SK-N-SH (cell line): ENCODE measurements around the gene ZNF17. TPM values are rescaled to one million over a fixed set of nuclear protein-coding genes. Genes with fewer than 3 reads are reported as not detected.
A peak's percentile ranks its signal among the peaks of the same experiment; 100 is the strongest.

ENCODE experiments used
- CTCF ChIA-PET: fragments of 300-600, 350-600 bp; formaldehyde crosslinking; extraction: SDS; loops from one replicate; lab custom pipeline; 2021; lab: Yijun Ruan, JAX
- POLR2A ChIA-PET: fragments of 350-600 bp; sonication (Branson Sonifier 250); formaldehyde crosslinking; extraction: SDS; loops from one replicate; lab custom pipeline; 2020; ENCODE audit warnings: antibody characterized with exemption, inconsistent platforms; lab: Yijun Ruan, JAX
- DNase-seq: peaks from one replicate; pipeline ENCODE4 v3.0.0; 2012
- H2AFZ ChIP-seq: fragments of 200-600 bp; sonication (generic); 2 replicates; pipeline ENCODE4 v1.8.1; 2016; ENCODE audit warnings: antibody characterized with exemption, mild to moderate bottlenecking, low read depth
- H3F3A ChIP-seq: fragments of 200-600 bp; sonication (generic); replicated peaks from 2 replicates; pipeline ENCODE3; 2016; ENCODE audit warnings: antibody characterized with exemption, mild to moderate bottlenecking; ENCODE audit not compliant: insufficient read depth
- H3K27ac ChIP-seq, 2 experiments: fragments of 200-500 bp in 1 of 2; fragments of 200-600 bp in 1 of 2; sonication (Bioruptor generic) in 1 of 2; sonication (generic), shearing (Covaris generic) in 1 of 2; 2 replicates each; pipeline versions ENCODE4 v1.5.1 to v1.6.1; 2014 to 2016; ENCODE audit warnings: low read depth in 2 of 2, inconsistent platforms in 1 of 2, low read length in 1 of 2, mild to moderate bottlenecking in 1 of 2, mixed read lengths in 1 of 2
- H3K27me3 ChIP-seq: fragments of 200-600 bp; sonication (generic), shearing (Covaris generic); 2 replicates; pipeline ENCODE4 v1.6.1; 2016; ENCODE audit warnings: mixed run types; ENCODE audit not compliant: insufficient read depth
- H3K36me3 ChIP-seq, 2 experiments: fragments of 200-500 bp in 1 of 2; fragments of 200-600 bp in 1 of 2; sonication (Bioruptor generic) in 1 of 2; sonication (generic) in 1 of 2; replicated peaks in 1 of 2; 2 replicates each; pipeline versions ENCODE3 to v1.5.1; 2014 to 2016; ENCODE audit warnings: low read length in 1 of 2, mild to moderate bottlenecking in 1 of 2; ENCODE audit not compliant: insufficient read depth in 2 of 2, control insufficient read depth in 1 of 2
- H3K4me1 ChIP-seq, 2 experiments: fragments of 200-500 bp in 1 of 2; fragments of 200-600 bp in 1 of 2; sonication (Bioruptor generic) in 1 of 2; sonication (generic), shearing (Covaris generic) in 1 of 2; 2 replicates each; pipeline versions ENCODE4 v1.5.1 to v1.6.1; 2014 to 2016; ENCODE audit warnings: low read depth in 1 of 2, low read length in 1 of 2, mixed run types in 1 of 2; ENCODE audit not compliant: insufficient read depth in 2 of 2, control insufficient read depth in 1 of 2
- H3K4me2 ChIP-seq: fragments of 200-600 bp; sonication (generic), shearing (Covaris generic); 2 replicates; pipeline ENCODE4 v1.6.1; 2017; ENCODE audit warnings: mixed run types
- H3K4me3 ChIP-seq, 2 experiments: fragments of 200-500 bp in 1 of 2; fragments of 200-600 bp in 1 of 2; sonication (Bioruptor generic) in 1 of 2; sonication (generic), shearing (Covaris generic) in 1 of 2; 2 replicates each; pipeline versions ENCODE4 v1.5.1 to v1.8.1; 2014 to 2016; ENCODE audit warnings: low read depth in 2 of 2, inconsistent platforms in 1 of 2, low read length in 1 of 2, mild to moderate bottlenecking in 1 of 2, mixed read lengths in 1 of 2, moderate library complexity in 1 of 2
- H3K79me2 ChIP-seq: fragments of 200-600 bp; sonication (generic); 2 replicates; pipeline ENCODE4 v1.8.1; 2017; ENCODE audit warnings: mild to moderate bottlenecking; ENCODE audit not compliant: insufficient read depth
- H3K9ac ChIP-seq: fragments of 200-600 bp; sonication (generic); 2 replicates; pipeline ENCODE4 v1.6.1; 2017; ENCODE audit warnings: mixed run types
- H3K9me2 ChIP-seq: fragments of 200-600 bp; sonication (generic); 2 replicates; pipeline ENCODE4 v1.6.1; 2017; ENCODE audit warnings: mixed run types
- H3K9me3 ChIP-seq: fragments of 200-600 bp; sonication (generic); 2 replicates; pipeline ENCODE4 v1.6.1; 2017; ENCODE audit warnings: mixed run types, mild to moderate bottlenecking, moderate library complexity
- H4K20me1 ChIP-seq: fragments of 200-600 bp; sonication (generic); 2 replicates; pipeline ENCODE4 v1.6.1; 2017; ENCODE audit warnings: mild to moderate bottlenecking, mixed run types; ENCODE audit not compliant: insufficient read depth
- CHD2 ChIP-seq: fragments of 150-350 bp; IDR thresholded peaks from 2 replicates; pipeline ENCODE4 v1.6.1; 2018; ENCODE audit warnings: low read length; ENCODE audit not compliant: partially characterized antibody
- EP300 ChIP-seq, 2 experiments: IDR thresholded peaks; 2 replicates each; pipeline versions ENCODE4 v1.4.0 to v1.6.1; 2012; ENCODE audit warnings: borderline replicate concordance in 1 of 2, low read depth in 1 of 2, low read length in 1 of 2
- FOSL2 ChIP-seq: IDR thresholded peaks from 2 replicates; pipeline ENCODE4 v1.4.0; 2012; ENCODE audit warnings: low read depth, mild to moderate bottlenecking, moderate library complexity, borderline replicate concordance
- FOXJ3 ChIP-seq: sonication (generic); formaldehyde crosslinking; IDR thresholded peaks from 2 replicates; pipeline ENCODE4 v1.5.1; 2020; ENCODE audit warnings: mild to moderate bottlenecking, missing genetic modification reagents
- FOXM1 ChIP-seq: IDR thresholded peaks from 2 replicates; pipeline ENCODE4 v1.4.0; 2012; ENCODE audit warnings: low read depth, mild to moderate bottlenecking
- MEF2A ChIP-seq: IDR thresholded peaks from 2 replicates; pipeline ENCODE4 v1.4.0; 2012; ENCODE audit warnings: low read depth, borderline replicate concordance
- MXI1 ChIP-seq: IDR thresholded peaks from 2 replicates; pipeline ENCODE4 v1.6.1; 2012; ENCODE audit warnings: mild to moderate bottlenecking, low read depth, low read length, improper control_type of control experiment
- NFIC ChIP-seq: IDR thresholded peaks from 2 replicates; pipeline ENCODE4 v1.4.0; 2012; ENCODE audit warnings: borderline replicate concordance
- NRF1 ChIP-seq: IDR thresholded peaks from 2 replicates; pipeline ENCODE4 v1.6.1; 2012; ENCODE audit warnings: low read depth, mild to moderate bottlenecking, low read length
- POLR2AphosphoS5 ChIP-seq: IDR thresholded peaks from 2 replicates; pipeline ENCODE4 v1.6.1; 2012; ENCODE audit warnings: low read depth, low read length
- RXRA ChIP-seq: IDR thresholded peaks from 2 replicates; pipeline ENCODE4 v1.4.0; 2012; ENCODE audit warnings: low read depth, mild to moderate bottlenecking, borderline replicate concordance
- SIN3A ChIP-seq: IDR thresholded peaks from 2 replicates; pipeline ENCODE4 v1.6.1; 2012; ENCODE audit warnings: low read depth, mild to moderate bottlenecking, low read length, moderate library complexity, borderline replicate concordance
- TEAD4 ChIP-seq: IDR thresholded peaks from 2 replicates; pipeline ENCODE4 v1.4.0; 2012; ENCODE audit warnings: mild to moderate bottlenecking, borderline replicate concordance; ENCODE audit not compliant: insufficient read depth
- WGBS: methylation state at CpG from one replicate; pipeline ENCODE4 v1.1.6; 2017; ENCODE audit warnings: low lambda C conversion rate; 5-methylcytosine and 5-hydroxymethylcytosine counted together
- polyA plus RNA-seq, 3 experiments: library from polyadenylated mRNA; depleted of rRNA; stranded (reverse); fragments of >200 nt; gene quantifications; 2 replicates each; pipeline ENCODE4 v1.2.3, GENCODE V29; 2012
- TF ChIP-seq, protein P1 (sequence below): fragments of 150-350 bp; IDR thresholded peaks from 2 replicates; pipeline ENCODE4 v1.6.1; 2017; ENCODE audit warnings: antibody characterized with exemption, low read length, low read depth, borderline replicate concordance
- TF ChIP-seq, protein P2 (sequence below): fragments of 150-350 bp; IDR thresholded peaks from 2 replicates; pipeline ENCODE4 v1.6.1; 2016; ENCODE audit warnings: mild to moderate bottlenecking, low read depth, low read length
- TF ChIP-seq, protein P3 (sequence below): IDR thresholded peaks from 2 replicates; pipeline ENCODE4 v1.4.0; 2012; ENCODE audit warnings: low read depth
- TF ChIP-seq, protein P4 (sequence below): IDR thresholded peaks from 2 replicates; pipeline ENCODE4 v1.4.0; 2012; ENCODE audit warnings: low read depth, borderline replicate concordance

Gene ZNF17
- polyA plus RNA-seq, 1 of the 3 experiments (the other 2 are of a cell fraction) = 3.9 TPM

DNA sequence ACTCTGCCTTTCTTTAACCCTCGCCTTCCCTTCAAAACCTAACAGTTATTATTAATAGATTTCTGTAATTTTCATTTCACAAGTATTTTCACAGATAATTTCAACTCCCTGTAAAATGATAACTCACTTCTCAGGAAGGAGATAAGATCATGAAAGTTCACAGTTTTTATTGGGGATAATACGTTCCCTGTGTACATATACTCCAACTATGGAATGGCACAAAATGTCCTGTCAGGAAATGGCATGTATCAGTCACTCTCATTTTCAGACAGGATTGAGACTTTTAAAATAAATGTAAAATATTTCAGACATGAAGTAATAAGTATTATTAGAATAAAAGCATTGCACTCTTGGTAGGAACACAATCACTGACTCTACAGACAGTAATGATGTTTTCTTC lies 48.5 kb upstream of the ZNF17 start:
- Histone ChIP-seq H3K9me3 (no peaks in the 10 kb centered on the region), H3K4me3 (peak overlapping the region; percentile 60 to 63; a peak in 2 of 4 replicates), H3K27ac (peak overlapping the region; percentile 63 to 90; a peak in 3 of 4 replicates), H3K4me1 (peaks cover 0 to 6% of the 10 kb centered on the region in 2 experiments; a peak in 2 of 4 replicates), H2AFZ (peak overlapping the region; percentile 95), H3K4me2 (peak overlapping the region; percentile 84), H3K79me2 (peaks cover 34% of the 10 kb centered on the region), H3K9me2 (no peaks in the 10 kb centered on the region), H4K20me1 (no peaks in the 10 kb centered on the region), H3K27me3 (no peaks in the 10 kb centered on the region), H3F3A (peaks cover 11% of the 10 kb centered on the region), H3K9ac (peak overlapping the region; percentile 51), H3K36me3 (peaks cover 22 to 25% of the 10 kb centered on the region in 2 experiments)
- no peak for TF ChIP-seq NRF1
- no peak for TF ChIP-seq FOXJ3
- TF ChIP-seq, protein P1, sequence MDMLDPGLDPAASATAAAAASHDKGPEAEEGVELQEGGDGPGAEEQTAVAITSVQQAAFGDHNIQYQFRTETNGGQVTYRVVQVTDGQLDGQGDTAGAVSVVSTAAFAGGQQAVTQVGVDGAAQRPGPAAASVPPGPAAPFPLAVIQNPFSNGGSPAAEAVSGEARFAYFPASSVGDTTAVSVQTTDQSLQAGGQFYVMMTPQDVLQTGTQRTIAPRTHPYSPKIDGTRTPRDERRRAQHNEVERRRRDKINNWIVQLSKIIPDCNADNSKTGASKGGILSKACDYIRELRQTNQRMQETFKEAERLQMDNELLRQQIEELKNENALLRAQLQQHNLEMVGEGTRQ = no peak
- TF ChIP-seq SIN3A = no peak
- TF ChIP-seq MXI1 = no peak
- no peak for TF ChIP-seq RXRA
- TF ChIP-seq, protein P2, sequence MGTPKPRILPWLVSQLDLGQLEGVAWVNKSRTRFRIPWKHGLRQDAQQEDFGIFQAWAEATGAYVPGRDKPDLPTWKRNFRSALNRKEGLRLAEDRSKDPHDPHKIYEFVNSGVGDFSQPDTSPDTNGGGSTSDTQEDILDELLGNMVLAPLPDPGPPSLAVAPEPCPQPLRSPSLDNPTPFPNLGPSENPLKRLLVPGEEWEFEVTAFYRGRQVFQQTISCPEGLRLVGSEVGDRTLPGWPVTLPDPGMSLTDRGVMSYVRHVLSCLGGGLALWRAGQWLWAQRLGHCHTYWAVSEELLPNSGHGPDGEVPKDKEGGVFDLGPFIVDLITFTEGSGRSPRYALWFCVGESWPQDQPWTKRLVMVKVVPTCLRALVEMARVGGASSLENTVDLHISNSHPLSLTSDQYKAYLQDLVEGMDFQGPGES = no peak
- TF ChIP-seq FOSL2 = no peak
- TF ChIP-seq, protein P3, sequence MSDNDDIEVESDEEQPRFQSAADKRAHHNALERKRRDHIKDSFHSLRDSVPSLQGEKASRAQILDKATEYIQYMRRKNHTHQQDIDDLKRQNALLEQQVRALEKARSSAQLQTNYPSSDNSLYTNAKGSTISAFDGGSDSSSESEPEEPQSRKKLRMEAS = no peak
- no peak for TF ChIP-seq FOXM1
- TF ChIP-seq EP300 (IDR thresholded peaks at IDR 0.05; ENCODE audit: borderline replicate concordance in 1 of 2, low read depth in 1 of 2, low read length in 1 of 2) = no peak
- TF ChIP-seq, protein P4, sequence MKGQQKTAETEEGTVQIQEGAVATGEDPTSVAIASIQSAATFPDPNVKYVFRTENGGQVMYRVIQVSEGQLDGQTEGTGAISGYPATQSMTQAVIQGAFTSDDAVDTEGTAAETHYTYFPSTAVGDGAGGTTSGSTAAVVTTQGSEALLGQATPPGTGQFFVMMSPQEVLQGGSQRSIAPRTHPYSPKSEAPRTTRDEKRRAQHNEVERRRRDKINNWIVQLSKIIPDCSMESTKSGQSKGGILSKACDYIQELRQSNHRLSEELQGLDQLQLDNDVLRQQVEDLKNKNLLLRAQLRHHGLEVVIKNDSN = no peak
- no peak for TF ChIP-seq MEF2A
- no peak for TF ChIP-seq CHD2
- no peak for TF ChIP-seq POLR2AphosphoS5
- TF ChIP-seq NFIC = no peak
- TF ChIP-seq TEAD4 = no peak
- DNase-seq = no peak
- WGBS = 66% methylated on average over 2 of the region's 2 CpGs
- POLR2A ChIA-PET = interaction anchor here (1.4 kb wide), 1 partner anchor 72 kb away, joined by 3 read pairs; the partner anchor contains the start of gene ZNF749
- CTCF ChIA-PET = interaction anchor here (1.1 to 1.3 kb wide), 2 partner anchors 264 to 1152 kb away, joined by 3 read pairs; no protein-coding TSS in a partner anchor
